ENCODE results near the gene ITGB5.

ITGB5 gene

DNA sequence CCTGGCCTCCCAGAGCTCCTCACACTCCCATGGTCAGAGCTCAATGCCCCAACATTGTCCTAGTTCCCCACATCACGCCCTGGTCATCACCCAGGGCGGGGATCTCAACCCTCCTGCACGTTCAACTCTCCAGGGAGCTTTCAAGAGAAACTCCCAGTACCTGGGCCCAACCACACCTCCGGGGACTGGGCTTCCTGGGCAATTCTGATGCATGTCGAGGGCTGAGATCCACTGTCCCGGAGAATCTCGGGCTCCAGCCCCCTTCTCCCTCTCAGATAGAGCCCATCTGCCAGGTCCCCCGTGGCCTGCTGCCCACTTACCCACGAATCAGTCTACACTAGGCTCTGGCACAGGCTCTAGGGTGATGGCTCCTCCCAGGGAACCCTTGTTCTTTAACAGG, 117.7 kb downstream of the ITGB5 start:
- H3K79me2 ChIP-seq (ENCODE audit: control insufficient read depth, insufficient read depth, low read length, unreplicated experiment), result no peaks in the 10 kb centered on the region
- H3K4me3 ChIP-seq (ENCODE audit: low read depth, low read length), result no peak overlapping the region
- H3K4me1 ChIP-seq (ENCODE audit: control insufficient read depth, insufficient read depth, low read length, unreplicated experiment), result peaks cover 23% of the 10 kb centered on the region
- peaks cover 14% of the 10 kb centered on the region; the same call in 1 of the 2 replicates for H3K36me3 ChIP-seq (ENCODE audit: insufficient read depth, low read length)
- no peaks in the 10 kb centered on the region for H3K27me3 ChIP-seq (ENCODE audit: insufficient read depth, low read length)
- H2AFZ ChIP-seq (ENCODE audit: low read length, unreplicated experiment), result no peak overlapping the region
- no peak overlapping the region for H3K27ac ChIP-seq (ENCODE audit: low read depth, low read length)

- no peaks in the 10 kb centered on the region for H3K27me3 ChIP-seq (ENCODE audit: insufficient read depth, low read length)
- H2AFZ ChIP-seq (ENCODE audit: low read length, unreplicated experiment), result no peak overlapping the region
- H3K4me3 ChIP-seq (ENCODE audit: low read depth, low read length), result no peak overlapping the region
- peaks cover 14% of the 10 kb centered on the region; the same call in 1 of the 2 replicates for H3K36me3 ChIP-seq (ENCODE audit: insufficient read depth, low read length)
- H3K4me1 ChIP-seq (ENCODE audit: control insufficient read depth, insufficient read depth, low read length, unreplicated experiment), result peaks cover 16% of the 10 kb centered on the region
- H3K79me2 ChIP-seq (ENCODE audit: control insufficient read depth, insufficient read depth, low read length, unreplicated experiment), result no peaks in the 10 kb centered on the region
- H3K27ac ChIP-seq (ENCODE audit: low read depth, low read length), result no peak overlapping the region
These were observed 118.4 kb downstream of the ITGB5 start for GRCh38 chr3:124768812-124769211.

- Histone ChIP-seq H3K27me3 (ENCODE audit: insufficient read depth, low read length) (no peaks in the 10 kb centered on the region), H3K36me3 (ENCODE audit: insufficient read depth, low read length) (peaks cover 14% of the 10 kb centered on the region; the same call in 1 of the 2 replicates), H3K4me1 (ENCODE audit: control insufficient read depth, insufficient read depth, low read length, unreplicated experiment) (peaks cover 10% of the 10 kb centered on the region), H3K4me3 (ENCODE audit: low read depth, low read length) (no peak overlapping the region), H2AFZ (ENCODE audit: low read length, unreplicated experiment) (no peak overlapping the region), H3K79me2 (ENCODE audit: control insufficient read depth, insufficient read depth, low read length, unreplicated experiment) (no peaks in the 10 kb centered on the region), H3K27ac (ENCODE audit: low read depth, low read length) (no peak overlapping the region)
These were observed 119.5 kb downstream of the ITGB5 start for GRCh38 chr3:124767691-124768090.

GRCh38 chr3:124767264-124767663, 119.9 kb downstream of the ITGB5 start:
- Histone ChIP-seq H3K4me3 (ENCODE audit: low read depth, low read length) (no peak overlapping the region), H2AFZ (ENCODE audit: low read length, unreplicated experiment) (no peak overlapping the region), H3K79me2 (ENCODE audit: control insufficient read depth, insufficient read depth, low read length, unreplicated experiment) (no peaks in the 10 kb centered on the region), H3K36me3 (ENCODE audit: insufficient read depth, low read length) (peaks cover 14% of the 10 kb centered on the region; the same call in 1 of the 2 replicates), H3K4me1 (ENCODE audit: control insufficient read depth, insufficient read depth, low read length, unreplicated experiment) (peaks cover 5% of the 10 kb centered on the region), H3K27me3 (ENCODE audit: insufficient read depth, low read length) (no peaks in the 10 kb centered on the region), H3K27ac (ENCODE audit: low read depth, low read length) (no peak overlapping the region)

DNA sequence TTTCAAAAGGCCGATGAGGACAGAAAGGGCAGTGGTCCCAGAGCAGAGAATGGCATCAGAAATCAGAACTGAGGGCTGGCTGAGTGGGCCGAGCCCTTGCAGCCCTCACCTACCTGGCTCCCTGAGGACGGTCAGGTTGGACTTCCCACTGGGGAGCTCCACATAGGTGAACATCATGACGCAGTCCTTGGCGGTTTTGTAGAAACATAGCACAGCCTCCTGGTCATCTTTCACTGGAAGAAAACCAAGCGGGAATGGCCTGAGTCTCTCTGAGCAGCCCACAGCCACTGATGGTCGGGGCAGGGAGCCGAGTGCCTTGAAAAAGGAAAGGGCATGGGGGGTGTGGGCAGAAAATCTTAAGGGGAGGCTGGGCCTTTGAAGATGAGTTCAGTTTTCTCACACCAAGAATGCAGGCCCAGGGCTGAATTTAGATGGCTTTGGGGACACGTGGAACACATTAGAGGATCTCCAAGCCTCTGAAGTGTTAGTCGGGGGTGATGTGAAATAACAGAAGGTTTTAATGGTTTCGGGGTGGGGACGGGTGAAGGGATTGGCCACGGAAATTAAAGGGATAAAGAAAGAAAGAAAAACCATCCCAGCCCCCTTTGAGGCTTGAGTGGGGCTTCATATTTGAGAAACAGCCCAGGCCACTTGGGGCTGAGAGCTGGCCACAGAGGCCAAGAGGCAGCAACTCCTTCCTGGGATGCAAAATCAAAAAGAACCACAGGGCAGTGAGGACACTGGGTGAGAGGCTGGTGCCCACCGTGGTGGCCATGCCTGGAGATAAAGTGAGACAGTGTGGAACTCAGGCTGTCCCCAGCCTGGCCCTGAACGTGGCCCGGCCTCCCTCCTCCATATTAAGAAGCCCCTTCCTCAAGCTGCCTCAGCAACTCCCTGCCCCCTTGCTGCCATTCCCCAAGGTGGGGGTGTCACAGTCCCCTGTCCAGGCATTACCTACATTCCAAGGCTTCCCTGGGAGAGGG, 120.8 kb downstream of the ITGB5 start:
- no peak overlapping the region for H3K27ac ChIP-seq (ENCODE audit: low read depth, low read length)
- H3K4me1 ChIP-seq (ENCODE audit: control insufficient read depth, insufficient read depth, low read length, unreplicated experiment), result peaks cover 2% of the 10 kb centered on the region
- H3K79me2 ChIP-seq (ENCODE audit: control insufficient read depth, insufficient read depth, low read length, unreplicated experiment), result no peaks in the 10 kb centered on the region
- no peak overlapping the region for H3K4me3 ChIP-seq (ENCODE audit: low read depth, low read length)
- H3K27me3 ChIP-seq (ENCODE audit: insufficient read depth, low read length), result no peaks in the 10 kb centered on the region
- H3K36me3 ChIP-seq (ENCODE audit: insufficient read depth, low read length), result peaks cover 14% of the 10 kb centered on the region; the same call in 1 of the 2 replicates
- no peak overlapping the region for H2AFZ ChIP-seq (ENCODE audit: low read length, unreplicated experiment)

- peaks cover 14% of the 10 kb centered on the region; the same call in 1 of the 2 replicates for H3K36me3 ChIP-seq (ENCODE audit: insufficient read depth, low read length)
- H3K79me2 ChIP-seq (ENCODE audit: control insufficient read depth, insufficient read depth, low read length, unreplicated experiment), result no peaks in the 10 kb centered on the region
- H3K27ac ChIP-seq (ENCODE audit: low read depth, low read length), result no peak overlapping the region
- peaks cover 10% of the 10 kb centered on the region for H3K4me1 ChIP-seq (ENCODE audit: control insufficient read depth, insufficient read depth, low read length, unreplicated experiment)
- no peak overlapping the region for H3K4me3 ChIP-seq (ENCODE audit: low read depth, low read length)
- no peak overlapping the region for H2AFZ ChIP-seq (ENCODE audit: low read length, unreplicated experiment)
- no peaks in the 10 kb centered on the region for H3K27me3 ChIP-seq (ENCODE audit: insufficient read depth, low read length)
These were observed 121.8 kb downstream of the ITGB5 start for GRCh38 chr3:124765197-124765840.

GRCh38 chr3:124764746-124765145, 122.4 kb downstream of the ITGB5 start:
- Histone ChIP-seq H3K4me1 (ENCODE audit: control insufficient read depth, insufficient read depth, low read length, unreplicated experiment) (peaks cover 10% of the 10 kb centered on the region), H3K27me3 (ENCODE audit: insufficient read depth, low read length) (no peaks in the 10 kb centered on the region), H3K27ac (ENCODE audit: low read depth, low read length) (no peak overlapping the region), H3K36me3 (ENCODE audit: insufficient read depth, low read length) (peaks cover 14% of the 10 kb centered on the region; the same call in 1 of the 2 replicates), H2AFZ (ENCODE audit: low read length, unreplicated experiment) (no peak overlapping the region), H3K79me2 (ENCODE audit: control insufficient read depth, insufficient read depth, low read length, unreplicated experiment) (no peaks in the 10 kb centered on the region), H3K4me3 (ENCODE audit: low read depth, low read length) (no peak overlapping the region)

- Histone ChIP-seq H3K4me3 (ENCODE audit: low read depth, low read length) (no peak overlapping the region), H3K4me1 (ENCODE audit: control insufficient read depth, insufficient read depth, low read length, unreplicated experiment) (peaks cover 10% of the 10 kb centered on the region), H3K27ac (ENCODE audit: low read depth, low read length) (no peak overlapping the region), H3K36me3 (ENCODE audit: insufficient read depth, low read length) (peaks cover 14% of the 10 kb centered on the region; the same call in 1 of the 2 replicates), H3K27me3 (ENCODE audit: insufficient read depth, low read length) (no peaks in the 10 kb centered on the region), H2AFZ (ENCODE audit: low read length, unreplicated experiment) (no peak overlapping the region), H3K79me2 (ENCODE audit: control insufficient read depth, insufficient read depth, low read length, unreplicated experiment) (no peaks in the 10 kb centered on the region)
These were observed 123.4 kb downstream of the ITGB5 start for GRCh38 chr3:124763644-124764358.

- H3K27ac ChIP-seq (ENCODE audit: low read depth, low read length), result no peak overlapping the region
- no peak overlapping the region for H2AFZ ChIP-seq (ENCODE audit: low read length, unreplicated experiment)
- H3K27me3 ChIP-seq (ENCODE audit: insufficient read depth, low read length), result no peaks in the 10 kb centered on the region
- peaks cover 10% of the 10 kb centered on the region for H3K4me1 ChIP-seq (ENCODE audit: control insufficient read depth, insufficient read depth, low read length, unreplicated experiment)
- peaks cover 10% of the 10 kb centered on the region; the same call in 1 of the 2 replicates for H3K36me3 ChIP-seq (ENCODE audit: insufficient read depth, low read length)
- H3K79me2 ChIP-seq (ENCODE audit: control insufficient read depth, insufficient read depth, low read length, unreplicated experiment), result no peaks in the 10 kb centered on the region
- H3K4me3 ChIP-seq (ENCODE audit: low read depth, low read length), result no peak overlapping the region
These were observed 124.0 kb downstream of the ITGB5 start for GRCh38 chr3:124763206-124763605.

GRCh38 chr3:124762661-124763011, 124.5 kb downstream of the ITGB5 start:
- Histone ChIP-seq H3K36me3 (ENCODE audit: insufficient read depth, low read length) (peaks cover 8% of the 10 kb centered on the region; the same call in 1 of the 2 replicates), H3K4me3 (ENCODE audit: low read depth, low read length) (no peak overlapping the region), H3K79me2 (ENCODE audit: control insufficient read depth, insufficient read depth, low read length, unreplicated experiment) (no peaks in the 10 kb centered on the region), H3K27me3 (ENCODE audit: insufficient read depth, low read length) (no peaks in the 10 kb centered on the region), H2AFZ (ENCODE audit: low read length, unreplicated experiment) (no peak overlapping the region), H3K27ac (ENCODE audit: low read depth, low read length) (no peak overlapping the region), H3K4me1 (ENCODE audit: control insufficient read depth, insufficient read depth, low read length, unreplicated experiment) (peaks cover 10% of the 10 kb centered on the region)
